Suprapubic skin (tissue), 4 donors: ENCODE measurements around the gene KIAA1755. TPM values are rescaled to one million over a fixed set of nuclear protein-coding genes. Genes with fewer than 3 reads are reported as not detected.

Experiments used
- DNase-seq, 2 donors: peaks; one replicate each; pipeline ENCODE4 v3.0.0-alpha.2; 2019; ENCODE audit warnings: low spot score in 2 of 2
- H3K27ac ChIP-seq: fragments of 200-600 bp; sonication (generic); one replicate; pipeline ENCODE4 v1.5.1; 2019
- H3K27me3 ChIP-seq: fragments of 200-600 bp; sonication (generic); one replicate; pipeline ENCODE4 v1.5.1; 2019
- H3K36me3 ChIP-seq: fragments of 200-600 bp; sonication (generic); one replicate; pipeline ENCODE4 v1.5.1; 2019
- H3K4me1 ChIP-seq: fragments of 200-600 bp; sonication (generic); one replicate; pipeline ENCODE4 v1.5.1; 2019
- H3K4me3 ChIP-seq: fragments of 200-600 bp; sonication (generic); one replicate; pipeline ENCODE4 v1.5.1; 2019; ENCODE audit warnings: mild to moderate bottlenecking
- H3K9me3 ChIP-seq: fragments of 200-600 bp; sonication (generic); one replicate; pipeline ENCODE4 v1.5.1; 2019
- EP300 ChIP-seq: sonication (generic); formaldehyde crosslinking; IDR thresholded peaks from one replicate; pipeline ENCODE4 v1.6.1; 2017; ENCODE audit warnings: antibody characterized with exemption
- POLR2A ChIP-seq, 2 donors: fragments of 450-650 bp; IDR thresholded peaks; one replicate each; pipeline ENCODE4 v1.6.1; 2017; ENCODE audit warnings: antibody characterized with exemption in 2 of 2, mild to moderate bottlenecking in 2 of 2, moderate library complexity in 2 of 2
- POLR2AphosphoS5 ChIP-seq, 3 donors: sonication (generic); formaldehyde crosslinking; IDR thresholded peaks; one replicate each; pipeline ENCODE4 v1.6.1; 2017; ENCODE audit warnings: antibody characterized with exemption in 3 of 3
- WGBS: methylation state at CpG from one replicate; pipeline ENCODE4 v1.1.5; 2018; 5-methylcytosine and 5-hydroxymethylcytosine counted together
- total RNA-seq, 4 donors: library from RNA; depleted of rRNA; stranded (reverse); fragments of >200 nt; gene quantifications; one replicate each; pipeline ENCODE4 v1.1.0, GENCODE V29; 2016
- TF ChIP-seq, protein P1 (sequence below), 2 donors: fragments of 200-600 bp in 1 of 2; fragments of 450-650 bp in 1 of 2; sonication (generic) in 1 of 2; IDR thresholded peaks; one replicate each; pipeline ENCODE4 v1.5.1; 2016 to 2019; ENCODE audit warnings: antibody characterized with exemption in 2 of 2, mild to moderate bottlenecking in 1 of 2, moderate library complexity in 1 of 2

The KIAA1755 gene
- total RNA-seq, 4 donors from 2014 or later = 1.2 to 3.3 (median 2.0) TPM; not detected in 1

DNA sequence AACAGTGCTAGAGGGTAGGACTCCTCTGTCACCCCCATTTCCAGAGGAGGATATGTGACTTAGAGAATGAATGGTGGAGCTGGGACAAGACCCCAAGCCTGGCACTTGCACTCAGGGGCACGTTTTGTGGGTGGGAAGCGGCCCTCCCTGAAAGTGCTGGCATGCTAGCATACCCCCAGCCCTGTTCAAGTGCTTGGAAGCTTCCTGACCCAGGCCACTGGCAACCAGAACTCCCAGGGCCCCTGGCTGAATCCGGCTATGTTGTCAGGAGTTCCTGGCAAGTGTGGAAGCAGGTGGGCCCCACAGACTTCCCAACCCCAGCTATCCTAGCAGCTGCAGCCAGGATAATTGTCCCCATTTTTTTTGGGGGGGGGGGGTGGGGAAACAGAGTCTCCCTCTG lies 59.9 kb downstream of the KIAA1755 start:
- no peak for TF ChIP-seq POLR2A (IDR thresholded peaks at IDR 0.05)
- no peak for TF ChIP-seq EP300
- TF ChIP-seq POLR2AphosphoS5 (IDR thresholded peaks at IDR 0.05) = no peak
- TF ChIP-seq, protein P1, sequence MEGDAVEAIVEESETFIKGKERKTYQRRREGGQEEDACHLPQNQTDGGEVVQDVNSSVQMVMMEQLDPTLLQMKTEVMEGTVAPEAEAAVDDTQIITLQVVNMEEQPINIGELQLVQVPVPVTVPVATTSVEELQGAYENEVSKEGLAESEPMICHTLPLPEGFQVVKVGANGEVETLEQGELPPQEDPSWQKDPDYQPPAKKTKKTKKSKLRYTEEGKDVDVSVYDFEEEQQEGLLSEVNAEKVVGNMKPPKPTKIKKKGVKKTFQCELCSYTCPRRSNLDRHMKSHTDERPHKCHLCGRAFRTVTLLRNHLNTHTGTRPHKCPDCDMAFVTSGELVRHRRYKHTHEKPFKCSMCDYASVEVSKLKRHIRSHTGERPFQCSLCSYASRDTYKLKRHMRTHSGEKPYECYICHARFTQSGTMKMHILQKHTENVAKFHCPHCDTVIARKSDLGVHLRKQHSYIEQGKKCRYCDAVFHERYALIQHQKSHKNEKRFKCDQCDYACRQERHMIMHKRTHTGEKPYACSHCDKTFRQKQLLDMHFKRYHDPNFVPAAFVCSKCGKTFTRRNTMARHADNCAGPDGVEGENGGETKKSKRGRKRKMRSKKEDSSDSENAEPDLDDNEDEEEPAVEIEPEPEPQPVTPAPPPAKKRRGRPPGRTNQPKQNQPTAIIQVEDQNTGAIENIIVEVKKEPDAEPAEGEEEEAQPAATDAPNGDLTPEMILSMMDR (IDR thresholded peaks at IDR 0.05) = no peak
- Histone ChIP-seq H3K4me1 (peaks cover 2% of the 10 kb centered on the region), H3K27ac (no peak overlapping the region), H3K4me3 (no peak overlapping the region), H3K27me3 (peaks cover 9% of the 10 kb centered on the region), H3K9me3 (no peaks in the 10 kb centered on the region), H3K36me3 (no peaks in the 10 kb centered on the region)
- WGBS = 92% methylated on average over 3 of the region's 3 CpGs
- no peak for DNase-seq

DNA sequence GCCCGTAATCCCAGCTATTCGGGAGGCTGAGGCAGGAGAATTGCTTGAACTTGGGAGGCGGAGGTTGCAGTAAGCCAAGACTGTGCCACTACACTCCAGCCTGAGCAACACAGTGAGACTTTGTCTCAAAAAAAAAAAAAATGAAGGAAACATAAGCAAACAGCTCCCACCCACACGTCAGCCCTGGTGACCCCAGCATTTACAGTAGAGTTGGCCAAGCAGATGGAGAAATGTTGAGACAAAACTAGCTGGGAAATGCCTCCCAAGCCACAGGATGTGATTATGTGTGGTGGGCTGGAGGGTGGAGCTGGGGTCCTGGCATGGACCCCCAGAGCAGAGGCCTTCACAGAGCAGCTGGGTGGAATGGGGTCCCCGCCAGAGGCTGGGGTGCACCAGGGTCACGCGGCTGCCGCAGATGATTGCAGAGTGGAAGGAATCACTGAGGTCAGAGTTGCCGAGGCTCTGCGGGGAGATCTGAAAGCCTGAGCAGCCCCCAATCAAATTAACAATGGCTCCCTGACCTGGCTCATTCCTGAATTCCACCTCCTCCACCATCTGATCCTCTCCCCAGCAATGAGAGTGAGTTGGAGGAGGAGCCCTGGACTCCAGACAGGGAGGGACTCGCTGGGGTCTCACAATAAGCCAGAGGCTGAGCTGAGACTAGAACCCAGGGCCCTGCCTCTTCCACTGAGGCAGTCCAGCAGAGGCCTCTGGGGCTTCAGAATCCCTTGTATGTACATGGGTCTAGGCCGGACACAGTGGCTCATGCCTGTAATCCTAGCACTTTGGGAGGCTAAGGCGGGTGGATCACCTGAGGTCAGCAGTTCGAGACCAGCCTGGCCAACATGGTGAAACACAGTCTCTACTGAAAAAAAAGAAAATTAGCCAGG lies 60.8 kb downstream of the KIAA1755 start:
- TF ChIP-seq POLR2AphosphoS5 (IDR thresholded peaks at IDR 0.05) (no peak), EP300 (no peak), POLR2A (IDR thresholded peaks at IDR 0.05) (no peak)
- TF ChIP-seq, protein P1 (IDR thresholded peaks at IDR 0.05) = no peak
- H3K36me3 ChIP-seq = no peaks in the 10 kb centered on the region
- no peak overlapping the region for H3K4me3 ChIP-seq
- H3K9me3 ChIP-seq = no peaks in the 10 kb centered on the region
- H3K27ac ChIP-seq = no peak overlapping the region
- WGBS = 84% methylated on average over 13 of the region's 14 CpGs
- peaks cover 4% of the 10 kb centered on the region for H3K4me1 ChIP-seq
- DNase-seq = no peak
- peaks cover 13% of the 10 kb centered on the region for H3K27me3 ChIP-seq

DNA sequence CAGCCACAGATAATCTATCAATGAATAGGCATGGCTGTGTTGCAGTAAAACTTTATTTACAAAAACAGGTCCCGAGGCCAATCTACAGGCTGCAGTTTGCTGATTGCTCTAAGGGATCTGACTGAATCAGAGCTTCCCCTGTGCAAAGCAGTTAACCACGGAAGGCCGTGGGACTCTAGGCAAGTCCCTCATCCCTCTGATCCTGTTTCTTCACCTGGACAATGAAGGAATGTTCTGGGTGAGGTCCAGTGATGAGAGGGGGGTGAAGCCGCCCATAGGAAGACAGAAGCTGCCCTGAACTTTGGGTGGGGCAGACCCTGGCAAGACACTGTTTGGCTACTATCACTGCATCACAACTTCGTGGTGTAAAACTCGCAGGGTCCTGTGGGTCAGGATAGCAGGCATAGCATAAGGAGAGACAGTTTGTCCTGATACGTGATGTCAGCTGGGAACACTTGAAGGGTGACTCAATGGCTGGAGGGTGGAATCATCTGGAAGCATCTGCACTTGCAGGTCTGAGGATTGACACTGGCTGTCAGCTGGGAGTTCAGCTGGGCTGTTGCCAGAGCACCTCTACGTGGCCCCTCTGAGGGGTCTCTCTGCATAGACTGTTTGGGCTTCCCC lies 62.2 kb downstream of the KIAA1755 start:
- H3K4me1 ChIP-seq = peaks cover 4% of the 10 kb centered on the region
- no peak for DNase-seq
- no peaks in the 10 kb centered on the region for H3K9me3 ChIP-seq
- H3K27ac ChIP-seq = no peak overlapping the region
- TF ChIP-seq POLR2AphosphoS5 (IDR thresholded peaks at IDR 0.05) (no peak), EP300 (no peak), POLR2A (IDR thresholded peaks at IDR 0.05) (no peak)
- TF ChIP-seq, protein P1 (IDR thresholded peaks at IDR 0.05) = no peak
- 72% methylated on average over 8 of the region's 8 CpGs for WGBS
- H3K27me3 ChIP-seq = peaks cover 13% of the 10 kb centered on the region
- no peak overlapping the region for H3K4me3 ChIP-seq
- no peaks in the 10 kb centered on the region for H3K36me3 ChIP-seq

DNA sequence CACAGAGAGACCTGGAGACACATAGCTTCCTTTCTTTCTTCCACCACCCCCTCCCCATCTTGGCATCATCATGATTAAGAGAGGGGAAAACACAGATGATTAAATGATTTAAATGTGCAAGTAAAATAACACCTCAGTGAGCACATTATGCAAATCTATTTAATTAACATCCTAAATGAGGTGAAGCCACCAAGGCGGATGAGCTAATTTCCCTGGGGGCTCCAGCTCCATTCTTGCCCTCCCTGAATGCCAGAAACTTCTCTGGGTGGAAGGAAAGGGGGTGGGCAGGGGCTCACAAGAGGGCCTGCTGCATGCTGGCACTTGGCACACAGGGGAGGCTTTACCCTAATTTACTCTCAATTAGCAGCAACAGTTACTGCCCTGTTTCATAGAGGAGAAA lies 62.9 kb downstream of the KIAA1755 start:
- Histone ChIP-seq H3K4me1 (peaks cover 4% of the 10 kb centered on the region), H3K9me3 (no peaks in the 10 kb centered on the region), H3K4me3 (no peak overlapping the region), H3K27ac (no peak overlapping the region), H3K27me3 (peaks cover 13% of the 10 kb centered on the region), H3K36me3 (no peaks in the 10 kb centered on the region)
- 88% methylated on average over 1 of the region's 1 CpG for WGBS
- TF ChIP-seq POLR2AphosphoS5 (IDR thresholded peaks at IDR 0.05) (no peak), EP300 (no peak), POLR2A (IDR thresholded peaks at IDR 0.05) (no peak)
- TF ChIP-seq, protein P1 (IDR thresholded peaks at IDR 0.05) = no peak
- no peak for DNase-seq

DNA sequence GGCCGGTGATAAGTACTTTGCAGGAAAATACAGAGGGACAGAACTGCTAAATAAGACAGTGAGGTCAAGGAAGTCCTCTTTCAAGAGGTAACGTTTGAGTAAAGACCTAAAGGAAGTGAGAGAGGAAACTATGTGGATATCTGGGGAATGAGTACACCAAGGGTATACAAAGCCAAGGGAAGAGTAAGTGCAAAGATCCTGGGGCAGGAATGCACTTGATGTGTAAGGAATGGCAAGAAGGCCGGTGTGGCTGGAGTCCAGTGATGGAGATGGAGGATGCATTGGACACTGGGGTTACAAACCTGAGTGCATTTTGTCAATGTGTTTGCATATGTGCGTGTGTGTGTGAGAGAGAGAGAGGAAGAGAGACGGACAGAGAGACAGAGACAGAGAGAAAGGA lies 63.3 kb downstream of the KIAA1755 start:
- Histone ChIP-seq H3K27ac (no peak overlapping the region), H3K4me3 (no peak overlapping the region), H3K36me3 (no peaks in the 10 kb centered on the region), H3K4me1 (peaks cover 4% of the 10 kb centered on the region), H3K9me3 (no peaks in the 10 kb centered on the region), H3K27me3 (peaks cover 13% of the 10 kb centered on the region)
- TF ChIP-seq POLR2AphosphoS5 (IDR thresholded peaks at IDR 0.05) = no peak
- TF ChIP-seq, protein P1 (IDR thresholded peaks at IDR 0.05) = no peak
- no peak for TF ChIP-seq POLR2A (IDR thresholded peaks at IDR 0.05)
- TF ChIP-seq EP300 = no peak
- DNase-seq = no peak
- WGBS = 86% methylated on average over 5 of the region's 5 CpGs
